ENCODE measurements around the gene BMP8A.
"Not testable (repeated sequence)": the region's sequence is repeated elsewhere in the genome, so short reads cannot be mapped to it uniquely, and the experiment has no call there.

Gene BMP8A

DNA sequence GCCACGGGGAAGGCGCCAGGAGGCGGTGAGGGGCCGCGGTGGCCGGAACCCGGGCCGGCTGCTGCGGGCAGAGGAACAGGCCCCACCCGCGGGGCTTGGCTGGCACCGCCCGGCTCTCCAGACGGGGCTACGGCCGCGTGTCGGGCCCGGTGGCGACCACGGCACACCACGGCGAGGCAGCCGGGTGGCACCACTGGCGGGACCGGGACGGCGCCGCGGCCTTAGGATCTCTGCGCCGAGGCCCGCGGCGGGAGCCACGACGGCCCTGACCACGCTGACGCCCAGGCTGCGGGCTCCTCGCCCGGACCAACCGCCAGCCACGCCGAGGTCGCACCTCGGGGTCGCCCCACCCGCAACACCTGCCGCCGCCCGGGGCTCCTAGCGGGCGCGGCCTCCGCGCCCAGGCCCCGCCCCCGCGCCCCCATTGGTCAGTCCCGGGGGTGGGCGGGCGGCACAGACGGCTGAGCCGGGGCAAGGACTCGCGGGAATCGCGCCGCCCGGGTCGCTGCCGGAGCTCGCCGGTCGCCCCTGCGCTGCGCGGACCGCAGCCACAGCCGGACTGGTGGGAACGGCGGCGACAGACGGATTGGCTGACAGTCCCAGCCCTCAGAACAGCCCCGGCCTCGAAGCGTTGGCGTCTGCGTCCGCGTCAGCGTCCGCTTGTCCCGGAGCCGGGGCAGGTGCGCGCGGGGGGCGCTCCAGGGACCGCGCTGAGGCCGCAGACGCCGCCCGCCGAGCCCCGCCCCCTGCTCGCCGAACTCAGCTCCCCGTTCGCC is at the start of gene BMP8A:
Gene BMP8A, plus strand, starts transcription at position 491 of the 776 bp plus-strand sequence. CDS start 356 bp downstream, outside the sequence.
- peak; percentile 60 for DNase-seq

GRCh38 chr1:39441797-39442196 is 49.6 kb upstream of the BMP8A start:
- no peak for DNase-seq

DNA sequence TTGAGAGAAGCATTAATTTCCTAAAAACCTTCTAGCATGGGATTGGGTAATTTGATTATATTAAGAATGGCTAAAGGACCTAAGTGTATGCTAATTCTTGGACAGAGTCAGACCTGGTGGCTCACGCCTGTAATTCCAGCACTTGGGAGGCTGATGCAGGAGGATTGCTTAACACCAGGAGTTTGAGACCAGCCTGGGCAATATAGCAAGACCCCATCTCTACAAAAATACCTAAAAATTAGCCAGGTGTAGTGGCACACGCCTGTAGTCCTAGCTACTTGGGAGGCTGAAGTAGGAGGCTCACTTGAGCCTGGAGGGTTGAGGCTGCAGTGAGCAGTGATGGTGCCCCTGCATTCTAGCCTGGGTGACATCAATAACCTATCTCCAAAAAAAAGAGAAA is 45.9 kb upstream of the BMP8A start:
- DNase-seq, result no peak

DNA sequence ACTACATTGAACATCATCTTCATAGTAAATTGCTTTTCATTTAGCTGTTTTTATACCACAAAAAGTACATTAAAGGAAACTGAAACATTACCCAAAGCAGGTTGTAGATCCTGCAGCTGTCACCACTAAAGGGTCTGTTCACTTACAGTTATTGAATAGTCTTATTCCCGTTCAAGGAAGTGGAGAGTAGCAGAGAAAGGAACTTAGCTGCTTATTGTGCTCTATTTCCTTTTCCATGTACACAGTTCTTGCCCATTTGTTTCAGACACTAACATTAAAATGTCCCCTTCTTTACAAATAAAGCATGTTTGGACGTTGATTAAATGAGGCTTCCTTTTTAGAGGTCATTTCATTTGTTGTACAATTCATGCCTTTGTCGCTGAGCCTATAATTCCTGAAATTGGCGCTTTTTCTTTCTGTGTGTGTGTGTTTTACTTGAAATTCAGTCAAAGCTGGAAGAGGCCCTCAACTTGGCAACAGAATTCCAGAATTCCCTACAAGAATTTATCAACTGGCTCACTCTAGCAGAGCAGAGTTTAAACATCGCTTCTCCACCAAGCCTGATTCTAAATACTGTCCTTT is 44.4 kb upstream of the BMP8A start:
- no peak for DNase-seq

GRCh38 chr1:39450041-39450440 is 41.4 kb upstream of the BMP8A start:
- DNase-seq, result not testable (repeated sequence)

- no peak for DNase-seq
Observed at GRCh38 chr1:39450956-39451606, 40.4 kb upstream of the BMP8A start.

- DNase-seq, result no peak
Observed at GRCh38 chr1:39452081-39452480, 39.4 kb upstream of the BMP8A start.

- DNase-seq, result no peak
Observed at GRCh38 chr1:39452540-39452939, 38.9 kb upstream of the BMP8A start.

GRCh38 chr1:39453603-39454002 is 37.8 kb upstream of the BMP8A start:
- DNase-seq, result no peak

DNA sequence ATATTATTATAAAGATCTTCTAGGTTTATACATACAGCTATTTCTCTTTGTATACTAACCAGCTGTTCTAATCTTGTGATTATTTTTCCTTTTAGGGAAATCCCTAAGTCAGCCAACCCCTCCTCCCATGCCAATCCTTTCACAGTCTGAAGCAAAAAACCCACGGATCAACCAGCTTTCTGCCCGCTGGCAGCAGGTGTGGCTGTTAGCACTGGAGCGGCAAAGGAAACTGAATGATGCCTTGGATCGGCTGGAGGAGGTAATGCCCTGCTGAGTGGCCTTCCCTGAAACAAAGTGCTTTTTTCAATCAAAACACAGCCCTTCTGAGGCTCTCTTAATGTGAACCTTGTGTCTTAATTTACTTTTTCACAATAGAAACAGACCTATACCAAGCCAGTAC is 32.4 kb upstream of the BMP8A start:
- no peak for DNase-seq

DNA sequence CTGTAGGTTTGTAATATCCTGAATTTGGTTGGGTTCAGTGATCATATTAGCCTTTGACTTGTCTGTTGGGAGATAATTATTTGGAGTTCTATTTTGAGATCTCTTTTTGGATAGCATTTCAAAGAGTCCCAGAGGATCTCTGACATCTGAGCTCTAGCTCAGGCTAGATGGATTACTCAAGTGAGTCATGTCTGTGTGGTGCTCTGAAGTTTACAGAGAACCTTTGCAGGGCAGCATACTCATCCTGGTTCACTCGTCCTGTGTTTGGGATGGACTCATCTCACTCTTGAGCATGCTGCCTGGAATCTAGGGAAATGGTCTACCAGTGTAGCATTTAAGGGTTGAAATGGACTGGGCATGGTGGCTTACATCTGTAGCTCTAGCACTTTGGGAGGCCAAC is 29.4 kb upstream of the BMP8A start:
- DNase-seq, result no peak

- DNase-seq, result no peak
Observed at GRCh38 chr1:39466413-39467107, 24.9 kb upstream of the BMP8A start.

DNA sequence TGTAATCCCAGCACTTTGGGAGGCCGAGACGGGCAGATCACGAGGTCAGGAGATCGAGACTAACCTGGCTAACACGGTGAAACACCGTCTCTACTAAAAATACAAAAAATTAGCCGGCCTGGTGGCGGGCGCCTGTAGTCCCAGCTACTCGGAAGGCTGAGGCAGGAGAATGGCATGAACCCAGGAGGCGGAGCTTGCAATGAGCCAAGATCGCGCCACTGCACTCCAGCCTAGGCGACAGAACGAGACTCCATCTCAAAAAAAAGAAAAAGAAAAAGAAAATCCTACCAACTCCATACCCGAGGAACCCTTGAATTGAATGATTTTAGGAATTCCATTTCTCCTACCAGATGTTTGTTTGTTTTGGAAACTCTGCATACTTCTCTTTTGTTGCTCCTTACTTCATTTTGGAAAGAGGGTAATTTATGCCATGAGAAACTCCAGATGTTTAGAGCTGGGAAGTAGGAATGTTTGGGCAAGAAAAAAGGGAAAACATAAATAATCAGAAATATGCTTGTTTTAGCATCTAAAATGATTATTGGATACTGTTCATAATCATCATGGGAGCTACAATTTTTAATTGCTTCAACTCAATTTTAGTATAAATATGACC is 24.2 kb upstream of the BMP8A start:
- not testable (repeated sequence) for DNase-seq

DNA sequence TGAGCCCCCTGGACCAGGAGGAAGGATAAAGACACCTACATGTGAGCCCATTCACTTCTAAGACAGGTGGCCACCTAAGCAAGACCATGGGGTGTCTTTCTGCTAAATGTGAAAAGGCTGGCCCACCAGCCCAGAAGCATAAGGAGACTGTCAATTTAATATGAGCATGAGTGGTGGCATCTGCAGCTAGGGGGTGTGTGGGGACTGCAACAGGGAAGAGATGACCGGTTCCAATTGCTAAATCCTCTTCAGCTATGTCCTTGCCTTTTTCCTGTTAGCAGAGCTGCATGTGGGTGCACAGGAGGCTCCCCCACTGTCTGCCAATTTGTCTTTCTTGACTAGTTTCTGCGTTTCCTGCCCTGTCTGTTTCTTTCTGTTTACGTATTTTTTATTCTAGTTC is 22.3 kb upstream of the BMP8A start:
- no peak for DNase-seq

DNA sequence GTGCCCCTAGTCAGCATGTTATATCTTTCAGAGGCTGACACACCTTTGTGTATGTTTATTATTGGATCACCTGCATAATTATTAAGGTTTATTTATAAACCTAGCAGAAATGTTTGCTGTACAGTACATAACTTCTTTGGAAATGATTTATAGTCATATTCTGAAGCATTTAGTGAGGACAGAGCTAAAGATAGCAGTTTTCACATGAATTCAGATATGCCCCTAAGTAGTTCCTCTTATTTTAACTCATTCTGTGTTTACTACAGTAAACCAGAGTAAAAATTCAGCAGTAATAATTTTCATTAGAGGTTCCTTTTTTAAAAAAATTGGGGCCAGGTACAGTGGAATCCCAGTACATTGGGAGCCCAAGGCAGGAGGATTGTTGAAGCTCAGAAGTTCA is 21.4 kb upstream of the BMP8A start:
- DNase-seq, result no peak

DNA sequence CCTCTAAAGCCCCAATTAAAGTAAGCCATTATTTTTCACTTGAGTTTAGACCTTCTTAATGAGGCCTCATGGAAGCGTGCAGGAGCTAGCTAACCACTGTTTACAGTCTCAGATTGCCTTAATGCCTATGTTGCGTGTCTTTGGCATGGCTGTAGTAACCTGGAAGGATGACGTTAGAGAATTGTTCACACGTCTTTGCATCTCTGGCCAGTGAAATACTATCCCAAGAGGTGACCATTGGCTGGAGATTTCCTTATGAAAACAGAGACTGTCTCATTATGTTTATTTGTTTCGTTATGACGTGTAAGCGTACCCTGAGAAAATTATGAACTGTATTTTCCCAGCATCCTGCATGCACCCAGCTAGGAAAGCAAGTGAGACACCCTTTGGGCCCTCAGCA is 18.6 kb upstream of the BMP8A start:
- DNase-seq, result no peak

DNA sequence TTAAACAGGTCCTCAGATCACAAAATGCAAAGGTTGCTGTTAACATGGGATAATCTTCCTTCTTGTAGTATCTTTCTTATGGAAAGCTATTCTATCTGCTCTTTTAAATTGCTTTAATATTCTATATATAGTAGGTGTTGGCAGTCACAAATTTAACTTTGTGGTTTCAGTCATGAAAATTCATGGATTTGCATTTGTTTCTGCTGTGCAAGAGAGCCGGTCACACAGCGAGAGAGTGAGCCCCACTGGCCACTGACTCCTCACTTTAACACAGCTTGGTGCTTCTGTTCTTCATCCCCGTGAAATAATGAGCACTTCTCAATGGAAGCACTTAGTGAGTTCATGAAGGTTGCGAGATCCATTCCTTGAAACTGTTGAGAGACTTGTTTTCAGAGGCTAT is 18.1 kb upstream of the BMP8A start:
- DNase-seq, result no peak

- no peak for DNase-seq
Observed at GRCh38 chr1:39474810-39475209, 16.6 kb upstream of the BMP8A start.

GRCh38 chr1:39475551-39475950 is 15.9 kb upstream of the BMP8A start:
- not testable (repeated sequence) for DNase-seq

DNA sequence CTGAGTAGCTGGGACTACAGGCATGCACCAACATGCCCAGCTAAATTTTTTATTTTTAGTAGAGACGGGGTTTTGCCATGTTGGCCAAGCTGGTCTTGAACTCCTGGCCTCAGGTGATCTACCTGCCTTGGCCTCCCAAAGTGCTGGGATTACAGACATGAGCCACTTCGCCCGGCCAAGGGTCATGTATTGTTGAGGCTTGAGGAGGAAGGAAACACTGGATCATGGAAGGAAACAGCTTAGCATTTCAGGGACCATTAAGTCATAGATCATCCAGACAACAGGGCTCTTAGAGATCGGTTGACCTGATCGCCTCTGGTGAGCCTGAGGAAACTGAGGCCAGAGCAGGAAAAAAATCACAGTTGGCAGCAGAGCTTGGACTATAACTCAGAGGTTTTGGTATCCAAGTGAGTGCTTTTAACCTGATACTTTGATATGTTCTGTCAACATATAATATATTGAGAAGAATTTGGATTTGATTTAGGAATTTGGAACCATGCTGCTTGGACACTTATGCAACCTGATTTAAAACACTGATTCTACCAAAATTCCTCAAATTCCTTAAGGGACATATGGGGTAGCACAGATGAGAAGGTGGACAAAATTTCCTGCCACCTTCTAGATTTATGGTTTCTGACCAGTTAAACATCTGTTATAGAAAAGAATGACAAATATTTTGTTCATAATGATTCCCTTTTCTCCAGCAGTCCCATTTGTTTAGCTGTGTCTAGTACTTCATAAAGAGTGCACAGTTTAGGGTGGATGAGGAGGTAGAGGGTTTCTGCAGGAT is 13.1 kb upstream of the BMP8A start:
- DNase-seq, result no peak

GRCh38 chr1:39481289-39481688 is 10.1 kb upstream of the BMP8A start:
- DNase-seq, result no peak

- DNase-seq, result no peak
Observed at GRCh38 chr1:39483276-39483675, 8.2 kb upstream of the BMP8A start.
